Ishikawa (cell line): ENCODE data around the gene CLTCL1.

Experiments
- CEBPB ChIP-seq: IDR thresholded peaks from 2 replicates; pipeline ENCODE4 v1.6.1; 2012
- EP300 ChIP-seq: IDR thresholded peaks from 2 replicates; pipeline ENCODE4 v1.6.1; 2012; ENCODE audit warnings: borderline replicate concordance
- RAD21 ChIP-seq: IDR thresholded peaks from 2 replicates; pipeline ENCODE4 v1.6.1; 2012; ENCODE audit warnings: low read depth

- TF ChIP-seq RAD21 (no peak), CEBPB (no peak), EP300 (no peak)
Measured at GRCh38 chr22:19229600-19229999, 61.9 kb downstream of the CLTCL1 start.
